H9 (cell line): ENCODE measurements around the gene ARID1B. TPM values are rescaled to one million over a fixed set of nuclear protein-coding genes. Genes with fewer than 3 reads are reported as not detected.

Experiments used
- DNase-seq: peaks from one replicate; pipeline ENCODE4 v3.0.0-alpha.2; 2017
- H2AFZ ChIP-seq: one replicate; pipeline ENCODE4 v1.6.1; 2013; ENCODE audit warnings: mild to moderate bottlenecking, low read length, control low read depth, moderate library complexity
- H2AK5ac ChIP-seq: 2 replicates; pipeline ENCODE4 v1.6.1; 2013; ENCODE audit warnings: low read length, control low read depth, mixed read lengths; ENCODE audit not compliant: insufficient read length
- H2BK120ac ChIP-seq: one replicate; pipeline ENCODE4 v1.6.1; 2013; ENCODE audit warnings: low read depth, mild to moderate bottlenecking, low read length, control low read depth, inconsistent platforms; ENCODE audit not compliant: poor library complexity, severe bottlenecking
- H2BK12ac ChIP-seq: 2 replicates; pipeline ENCODE4 v1.6.1; 2013; ENCODE audit warnings: low read length, control low read depth, mixed read lengths, low read depth; ENCODE audit not compliant: insufficient read length
- H2BK15ac ChIP-seq: 2 replicates; pipeline ENCODE4 v1.6.1; 2013; ENCODE audit warnings: low read depth, low read length, control low read depth
- H2BK20ac ChIP-seq: one replicate; pipeline ENCODE4 v1.6.1; 2013; ENCODE audit warnings: low read depth, mild to moderate bottlenecking, low read length, control low read depth, inconsistent platforms; ENCODE audit not compliant: poor library complexity, severe bottlenecking
- H2BK5ac ChIP-seq: 2 replicates; pipeline ENCODE4 v1.6.1; 2013; ENCODE audit warnings: low read length, control low read depth, mixed read lengths; ENCODE audit not compliant: insufficient read length
- H3K14ac ChIP-seq: 2 replicates; pipeline ENCODE4 v1.6.1; 2013; ENCODE audit warnings: low read length, control low read depth; ENCODE audit not compliant: insufficient read depth
- H3K18ac ChIP-seq: 2 replicates; pipeline ENCODE4 v1.6.1; 2013; ENCODE audit warnings: low read depth, mild to moderate bottlenecking, mixed read lengths, low read length, control low read depth; ENCODE audit not compliant: insufficient read length
- H3K23ac ChIP-seq: 2 replicates; pipeline ENCODE4 v1.6.1; 2013; ENCODE audit warnings: low read length, control low read depth, mixed read lengths, low read depth; ENCODE audit not compliant: insufficient read length
- H3K23me2 ChIP-seq: 2 replicates; pipeline ENCODE4 v1.6.1; 2013; ENCODE audit warnings: low read depth, mild to moderate bottlenecking, mixed read lengths, low read length, control low read depth; ENCODE audit not compliant: insufficient read length, poor library complexity, severe bottlenecking
- H3K27ac ChIP-seq: 2 replicates; pipeline ENCODE4 v1.5.1; 2013; ENCODE audit warnings: low read length, control low read depth, mixed read lengths, low read depth; ENCODE audit not compliant: insufficient read length
- H3K27me3 ChIP-seq: 2 replicates; pipeline ENCODE4 v1.6.1; 2013; ENCODE audit warnings: low read length, control low read depth, inconsistent platforms; ENCODE audit not compliant: insufficient read depth
- H3K4ac ChIP-seq: 2 replicates; pipeline ENCODE4 v1.6.1; 2013; ENCODE audit warnings: low read depth, mild to moderate bottlenecking, control low read depth, inconsistent platforms, low read length, moderate library complexity
- H3K4me1 ChIP-seq: 2 replicates; pipeline ENCODE4 v1.6.1; 2013; ENCODE audit warnings: low read length, control low read depth, inconsistent platforms; ENCODE audit not compliant: insufficient read depth
- H3K4me2 ChIP-seq: 2 replicates; pipeline ENCODE4 v1.6.1; 2013; ENCODE audit warnings: low read length, control low read depth, mixed read lengths; ENCODE audit not compliant: insufficient read length, insufficient read depth
- H3K56ac ChIP-seq: 2 replicates; pipeline ENCODE4 v1.6.1; 2013; ENCODE audit warnings: low read depth, mild to moderate bottlenecking, mixed read lengths, low read length, control low read depth; ENCODE audit not compliant: insufficient read length
- H3K79me1 ChIP-seq: 2 replicates; pipeline ENCODE4 v1.6.1; 2013; ENCODE audit warnings: low read depth, mild to moderate bottlenecking, moderate library complexity, low read length, control low read depth, inconsistent platforms; ENCODE audit not compliant: insufficient read depth, poor library complexity, severe bottlenecking
- H3K79me2 ChIP-seq: 2 replicates; pipeline ENCODE4 v1.6.1; 2013; ENCODE audit warnings: low read length, control low read depth, inconsistent platforms; ENCODE audit not compliant: insufficient read depth
- H3K9ac ChIP-seq: 2 replicates; pipeline ENCODE4 v1.6.1; 2013; ENCODE audit warnings: low read length, control low read depth, mixed read lengths; ENCODE audit not compliant: insufficient read length; ENCODE audit errors: extremely low read depth
- H3K9me3 ChIP-seq: one replicate; pipeline ENCODE4 v1.6.1; 2013; ENCODE audit warnings: low read depth, low read length, inconsistent platforms; ENCODE audit not compliant: control insufficient read depth
- H3T11ph ChIP-seq: one replicate; pipeline ENCODE4 v1.6.1; 2013; ENCODE audit warnings: mild to moderate bottlenecking, low read length, control low read depth, inconsistent platforms
- H4K20me1 ChIP-seq: one replicate; pipeline ENCODE4 v1.6.1; 2013; ENCODE audit not compliant: control insufficient read depth, insufficient read length, insufficient read depth
- H4K5ac ChIP-seq: 2 replicates; pipeline ENCODE4 v1.6.1; 2013; ENCODE audit warnings: low read depth, mild to moderate bottlenecking, mixed read lengths, low read length, control low read depth; ENCODE audit not compliant: insufficient read length
- H4K8ac ChIP-seq: replicated peaks from 2 replicates; pipeline ENCODE4 v1.6.1; 2013; ENCODE audit warnings: low read length, control low read depth, mixed read lengths, low read depth; ENCODE audit not compliant: insufficient read length
- H4K91ac ChIP-seq: 2 replicates; pipeline ENCODE4 v1.6.1; 2013; ENCODE audit warnings: low read depth, mild to moderate bottlenecking, moderate library complexity, mixed read lengths, low read length, control low read depth; ENCODE audit not compliant: insufficient read length
- H3K27ac Mint-ChIP-seq, 3 experiments: 2 replicates in 2 of 3; 3 replicates in 1 of 3; pipeline ENCODE4 v1.8.0; 2020 to 2021; ENCODE audit warnings: mixed read lengths in 3 of 3, mild to moderate bottlenecking in 1 of 3, moderate library complexity in 1 of 3
- H3K27me3 Mint-ChIP-seq: 2 replicates; pipeline ENCODE4 v1.8.0; 2021; ENCODE audit warnings: low read depth, mild to moderate bottlenecking, moderate library complexity, mixed read lengths
- H3K36me3 Mint-ChIP-seq, 3 experiments: 2 replicates in 2 of 3; 3 replicates in 1 of 3; pipeline ENCODE4 v1.8.0; 2020 to 2021; ENCODE audit warnings: low read depth in 3 of 3, mixed read lengths in 3 of 3; ENCODE audit not compliant: insufficient read depth in 1 of 3
- H3K4me1 Mint-ChIP-seq, 2 experiments: 2 replicates each; pipeline ENCODE4 v1.8.0; 2020; ENCODE audit warnings: mixed read lengths in 2 of 2
- H3K4me3 Mint-ChIP-seq, 2 experiments: 2 replicates in 1 of 2; 3 replicates in 1 of 2; pipeline ENCODE4 v1.8.0; 2020 to 2021; ENCODE audit warnings: mild to moderate bottlenecking in 2 of 2, mixed read lengths in 2 of 2, moderate library complexity in 1 of 2
- H3K9me3 Mint-ChIP-seq, 2 experiments: 2 replicates in 1 of 2; 3 replicates in 1 of 2; pipeline ENCODE4 v1.8.0; 2020; ENCODE audit warnings: mild to moderate bottlenecking in 2 of 2, mixed read lengths in 2 of 2, moderate library complexity in 1 of 2
- CTCF ChIP-seq: fragments of 200-600 bp; sonication (generic); conservative IDR thresholded peaks from 3 replicates; pipeline ENCODE4 v1.8.0; 2021; ENCODE audit warnings: antibody characterized with exemption, mild to moderate bottlenecking
- whole genome bisulfite sequencing: extraction: QIAGEN DNeasy Blood & Tissue Kit; methylation state at CpG from one replicate; pipeline ENCODE4 v1.1.7; 2013; ENCODE audit warnings: missing lambda C conversion rate, low lambda C conversion rate, mixed read lengths; ENCODE audit not compliant: insufficient read length; ENCODE audit errors: extremely low coverage; 5-methylcytosine and 5-hydroxymethylcytosine counted together
- total RNA-seq: library from RNA; stranded (reverse); gene quantifications from 2 replicates; pipeline ENCODE4 v1.2.1, GENCODE V29; 2021

The ARID1B gene
- total RNA-seq, 1 experiment from 2014 or later = 88.2 TPM

GRCh38 chr6:157246048-157246630 is 469.0 kb downstream of the ARID1B start:
- Histone ChIP-seq H3K4me2 (no peak overlapping the region), H3K14ac (no peak overlapping the region), H3K9me3 (no peaks in the 10 kb centered on the region), H2BK12ac (no peak overlapping the region), H3K9ac (no peak overlapping the region), H3K79me2 (no peaks in the 10 kb centered on the region), H3K56ac (no peak overlapping the region), H3T11ph (no peak overlapping the region), H4K5ac (no peak overlapping the region), H4K20me1 (no peaks in the 10 kb centered on the region), H2BK15ac (no peak overlapping the region), H3K18ac (no peak overlapping the region), H2BK20ac (no peak overlapping the region), H4K91ac (no peak overlapping the region), H3K4ac (no peak overlapping the region), H3K79me1 (no peaks in the 10 kb centered on the region), H2AFZ (no peak overlapping the region), H3K4me1 (no peaks in the 10 kb centered on the region), H3K23me2 (no peaks in the 10 kb centered on the region), H2BK5ac (no peak overlapping the region), H2AK5ac (no peak overlapping the region), H3K27ac (no peak overlapping the region), H4K8ac (no peak overlapping the region), H3K27me3 (no peaks in the 10 kb centered on the region), H2BK120ac (no peak overlapping the region), H3K23ac (no peak overlapping the region)
- H3K36me3 Mint-ChIP-seq = peaks cover 0 to 8% (median 0%) of the 10 kb centered on the region in 3 experiments; a peak in 2 of 7 replicates
- H3K27me3 Mint-ChIP-seq = peaks cover 8% of the 10 kb centered on the region
- peaks cover 0 to 11% of the 10 kb centered on the region in 2 experiments; a peak in 2 of 4 replicates for H3K4me1 Mint-ChIP-seq
- no CpG with 5 or more reads among the region's 21 CpGs for WGBS
- no peak for TF ChIP-seq CTCF
- H3K27ac Mint-ChIP-seq = no peak overlapping the region
- H3K4me3 Mint-ChIP-seq = no peak overlapping the region; a peak in 1 of 5 replicates
- DNase-seq = no peak
- peaks cover 8 to 9% of the 10 kb centered on the region in 2 experiments; a peak in 4 of 5 replicates for H3K9me3 Mint-ChIP-seq
